ENCODE data around the gene CACNA2D1.

GRCh38 chr7:82158327-82158726 is 285.2 kb downstream of the CACNA2D1 start:
- no peak for TF ChIP-seq ZBTB33 (IDR thresholded peaks at IDR 0.05; ENCODE audit: extremely low read depth, insufficient replicate concordance, low read length)
- TF ChIP-seq POLR2AphosphoS5 (IDR thresholded peaks at IDR 0.05; ENCODE audit: low read depth, low read length), result no peak
- TF ChIP-seq TCF7L2 (IDR thresholded peaks at IDR 0.05; ENCODE audit: borderline replicate concordance, extremely low read depth, insufficient read depth, insufficient read length), result no peak
- no peak for TF ChIP-seq POLR2A (IDR thresholded peaks at IDR 0.05; ENCODE audit: borderline replicate concordance, extremely low read depth, insufficient read depth, insufficient read length)
- no peak for TF ChIP-seq ZNF274 (IDR thresholded peaks at IDR 0.05; ENCODE audit: low read depth, low read length)
- no peak for TF ChIP-seq SIN3A (IDR thresholded peaks at IDR 0.05; ENCODE audit: low read depth)
- no peak for TF ChIP-seq CTCF (IDR thresholded peaks at IDR 0.05 in 2 of 3, conservative IDR thresholded peaks at IDR 0.05 in 1 of 3; ENCODE audit: borderline replicate concordance in 1 of 3, insufficient read depth in 1 of 3, low read depth in 2 of 3, low read length in 2 of 3)
- TF ChIP-seq EZH2phosphoT487 (IDR thresholded peaks at IDR 0.05; ENCODE audit: borderline replicate concordance), result no peak
- no peak for TF ChIP-seq EZH2 (IDR thresholded peaks at IDR 0.05)
- TF ChIP-seq, protein P1, sequence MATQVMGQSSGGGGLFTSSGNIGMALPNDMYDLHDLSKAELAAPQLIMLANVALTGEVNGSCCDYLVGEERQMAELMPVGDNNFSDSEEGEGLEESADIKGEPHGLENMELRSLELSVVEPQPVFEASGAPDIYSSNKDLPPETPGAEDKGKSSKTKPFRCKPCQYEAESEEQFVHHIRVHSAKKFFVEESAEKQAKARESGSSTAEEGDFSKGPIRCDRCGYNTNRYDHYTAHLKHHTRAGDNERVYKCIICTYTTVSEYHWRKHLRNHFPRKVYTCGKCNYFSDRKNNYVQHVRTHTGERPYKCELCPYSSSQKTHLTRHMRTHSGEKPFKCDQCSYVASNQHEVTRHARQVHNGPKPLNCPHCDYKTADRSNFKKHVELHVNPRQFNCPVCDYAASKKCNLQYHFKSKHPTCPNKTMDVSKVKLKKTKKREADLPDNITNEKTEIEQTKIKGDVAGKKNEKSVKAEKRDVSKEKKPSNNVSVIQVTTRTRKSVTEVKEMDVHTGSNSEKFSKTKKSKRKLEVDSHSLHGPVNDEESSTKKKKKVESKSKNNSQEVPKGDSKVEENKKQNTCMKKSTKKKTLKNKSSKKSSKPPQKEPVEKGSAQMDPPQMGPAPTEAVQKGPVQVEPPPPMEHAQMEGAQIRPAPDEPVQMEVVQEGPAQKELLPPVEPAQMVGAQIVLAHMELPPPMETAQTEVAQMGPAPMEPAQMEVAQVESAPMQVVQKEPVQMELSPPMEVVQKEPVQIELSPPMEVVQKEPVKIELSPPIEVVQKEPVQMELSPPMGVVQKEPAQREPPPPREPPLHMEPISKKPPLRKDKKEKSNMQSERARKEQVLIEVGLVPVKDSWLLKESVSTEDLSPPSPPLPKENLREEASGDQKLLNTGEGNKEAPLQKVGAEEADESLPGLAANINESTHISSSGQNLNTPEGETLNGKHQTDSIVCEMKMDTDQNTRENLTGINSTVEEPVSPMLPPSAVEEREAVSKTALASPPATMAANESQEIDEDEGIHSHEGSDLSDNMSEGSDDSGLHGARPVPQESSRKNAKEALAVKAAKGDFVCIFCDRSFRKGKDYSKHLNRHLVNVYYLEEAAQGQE (IDR thresholded peaks at IDR 0.05; ENCODE audit: low read depth), result no peak
- TF ChIP-seq JUND (IDR thresholded peaks at IDR 0.05), result no peak
- TF ChIP-seq MAX (IDR thresholded peaks at IDR 0.05), result no peak
- no peak for TF ChIP-seq ZFX (IDR thresholded peaks at IDR 0.05)

Data from HCT116 (cell line).